Trophoblast cell (in vitro differentiated cells and primary cell): Measurements from ENCODE around the gene OTUD3.

Experiments
- DNase-seq, 2 donors: peaks; one replicate each; pipeline ENCODE4 v3.0.0-alpha.2; 2016
- H2AFZ ChIP-seq: 2 replicates; pipeline ENCODE4 v1.6.1; 2013; ENCODE audit warnings: low read length, moderate library complexity, mild to moderate bottlenecking; ENCODE audit not compliant: insufficient read depth, poor library complexity
- H2AK5ac ChIP-seq: 2 replicates; pipeline ENCODE4 v1.6.1; 2013; ENCODE audit warnings: mild to moderate bottlenecking, low read length
- H2BK120ac ChIP-seq: 2 replicates; pipeline ENCODE4 v1.6.1; 2013; ENCODE audit warnings: low read length, mild to moderate bottlenecking, moderate library complexity; ENCODE audit not compliant: insufficient read depth, poor library complexity
- H2BK12ac ChIP-seq: 2 replicates; pipeline ENCODE4 v1.6.1; 2013; ENCODE audit warnings: mild to moderate bottlenecking, low read length, moderate library complexity
- H2BK5ac ChIP-seq: 2 replicates; pipeline ENCODE4 v1.6.1; 2013; ENCODE audit warnings: low read length, low read depth, moderate library complexity, mild to moderate bottlenecking; ENCODE audit not compliant: poor library complexity
- H3K14ac ChIP-seq: 2 replicates; pipeline ENCODE4 v1.6.1; 2013; ENCODE audit warnings: mild to moderate bottlenecking, low read length
- H3K18ac ChIP-seq: 2 replicates; pipeline ENCODE4 v1.6.1; 2013; ENCODE audit warnings: mild to moderate bottlenecking, low read length
- H3K23ac ChIP-seq: 2 replicates; pipeline ENCODE4 v1.6.1; 2013; ENCODE audit warnings: low read length
- H3K27ac ChIP-seq: 2 replicates; pipeline ENCODE4 v1.5.1; 2013; ENCODE audit warnings: low read depth, mild to moderate bottlenecking, inconsistent platforms, low read length, moderate library complexity
- H3K27me3 ChIP-seq: 2 replicates; pipeline ENCODE4 v1.6.1; 2013; ENCODE audit warnings: inconsistent platforms, mild to moderate bottlenecking, low read length, moderate library complexity; ENCODE audit not compliant: insufficient read depth
- H3K36me3 ChIP-seq, 2 experiments: 1 replicate in 1 of 2; 2 replicates in 1 of 2; pipeline ENCODE4 v1.6.1; 2013; ENCODE audit warnings: low read length in 2 of 2, mild to moderate bottlenecking in 2 of 2, moderate library complexity in 1 of 2; ENCODE audit not compliant: insufficient read depth in 2 of 2, control insufficient read depth in 1 of 2
- H3K4ac ChIP-seq: 2 replicates; pipeline ENCODE4 v1.6.1; 2013; ENCODE audit warnings: low read depth, mild to moderate bottlenecking, low read length, moderate library complexity
- H3K4me1 ChIP-seq, 2 experiments: 1 replicate in 1 of 2; 2 replicates in 1 of 2; pipeline ENCODE4 v1.6.1; 2013; ENCODE audit warnings: low read length in 2 of 2, mild to moderate bottlenecking in 2 of 2, moderate library complexity in 1 of 2; ENCODE audit not compliant: insufficient read depth in 2 of 2, control insufficient read depth in 1 of 2
- H3K4me2 ChIP-seq: 2 replicates; pipeline ENCODE4 v1.6.1; 2013; ENCODE audit warnings: inconsistent platforms, mild to moderate bottlenecking, low read length, moderate library complexity
- H3K4me3 ChIP-seq: 2 replicates; pipeline ENCODE4 v1.5.1; 2013; ENCODE audit warnings: mild to moderate bottlenecking, low read depth, low read length, inconsistent platforms
- H3K79me1 ChIP-seq: one replicate; pipeline ENCODE4 v1.6.1; 2013; ENCODE audit warnings: low read length
- H3K79me2 ChIP-seq: 2 replicates; pipeline ENCODE4 v1.6.1; 2013; ENCODE audit warnings: low read length, mild to moderate bottlenecking; ENCODE audit not compliant: control insufficient read depth, insufficient read depth, poor library complexity
- H3K9ac ChIP-seq: 2 replicates; pipeline ENCODE4 v1.6.1; 2013; ENCODE audit warnings: mild to moderate bottlenecking, low read length
- H3K9me3 ChIP-seq: 2 replicates; pipeline ENCODE4 v1.6.1; 2013; ENCODE audit warnings: low read depth, mild to moderate bottlenecking, control low read depth, inconsistent platforms, low read length; ENCODE audit not compliant: insufficient read depth
- H4K12ac ChIP-seq: 2 replicates; pipeline ENCODE4 v1.6.1; 2013; ENCODE audit warnings: low read depth, mild to moderate bottlenecking, low read length, moderate library complexity
- H4K8ac ChIP-seq: 2 replicates; pipeline ENCODE4 v1.6.1; 2013; ENCODE audit warnings: low read depth, mild to moderate bottlenecking, low read length, moderate library complexity
- H4K91ac ChIP-seq: one replicate; pipeline ENCODE4 v1.6.1; 2013; ENCODE audit warnings: low read depth, mild to moderate bottlenecking, low read length, moderate library complexity
- WGBS: extraction: QIAGEN DNeasy Blood & Tissue Kit; methylation state at CpG from one replicate; pipeline ENCODE4 v1.1.7; 2013; ENCODE audit warnings: missing lambda C conversion rate; ENCODE audit not compliant: insufficient read length, insufficient coverage; ENCODE audit errors: extremely low coverage; 5-methylcytosine and 5-hydroxymethylcytosine counted together

The OTUD3 gene

GRCh38 chr1:19923137-19923952 is 41.1 kb downstream of the OTUD3 start, which contains the start of gene PLA2G2E:
PLA2G2E (minus strand) TSS chr1:19923617; CDS start chr1:19923559, 58 bp downstream.
- Histone ChIP-seq H4K12ac (peak within 1 kb of the TSS; percentile 56), H2AK5ac (peak within 1 kb of the TSS; percentile 76), H3K27ac (no peak within 1 kb of the TSS), H3K4me1 (peaks cover 9 to 15% of the 10 kb centered on the region in 2 experiments), H3K79me1 (peaks cover 8% of the 10 kb centered on the region), H3K4ac (no peak within 1 kb of the TSS), H2AFZ (no peak within 1 kb of the TSS), H4K8ac (no peak within 1 kb of the TSS), H3K4me3 (no peak within 1 kb of the TSS), H2BK5ac (no peak within 1 kb of the TSS), H3K79me2 (peaks cover 2% of the 10 kb centered on the region), H3K18ac (no peak within 1 kb of the TSS), H3K4me2 (no peak within 1 kb of the TSS), H3K9ac (no peak within 1 kb of the TSS), H2BK120ac (peak within 1 kb of the TSS; percentile 25), H3K23ac (no peak within 1 kb of the TSS), H3K36me3 (no peaks in the 10 kb centered on the region), H3K27me3 (no peaks in the 10 kb centered on the region), H4K91ac (peak within 1 kb of the TSS; percentile 10), H3K9me3 (no peaks in the 10 kb centered on the region), H2BK12ac (peak within 1 kb of the TSS; percentile 1), H3K14ac (no peak within 1 kb of the TSS)
- no CpG with 5 or more reads among the region's 14 CpGs for WGBS
- no peak for DNase-seq

DNA sequence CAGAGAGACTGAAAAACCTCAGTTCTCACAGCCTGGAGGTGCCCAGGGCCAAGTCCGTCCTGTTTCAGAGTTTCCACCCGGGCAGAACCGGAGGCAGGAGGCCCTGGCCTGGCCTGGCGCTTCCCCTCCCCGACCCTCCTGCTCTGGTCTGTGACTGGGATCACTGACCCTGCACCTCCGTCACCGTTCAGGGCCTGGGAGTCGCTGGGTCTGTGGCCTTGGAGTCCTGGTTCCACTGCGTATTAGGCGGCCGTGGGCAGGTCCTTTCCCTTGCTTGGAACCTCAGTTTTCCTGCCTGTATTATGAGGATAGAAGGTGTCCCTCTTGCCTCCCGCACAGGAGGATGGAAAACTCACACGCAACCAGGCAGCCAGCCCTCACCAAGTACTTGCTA is 41.8 kb downstream of the OTUD3 start:
- H3K4me2 ChIP-seq, result no peak overlapping the region
- H3K4ac ChIP-seq, result no peak overlapping the region
- H3K18ac ChIP-seq, result no peak overlapping the region
- WGBS, result no CpG with 5 or more reads among the region's 13 CpGs
- no peaks in the 10 kb centered on the region for H3K27me3 ChIP-seq
- no peak overlapping the region for H3K27ac ChIP-seq
- no peak overlapping the region for H2AFZ ChIP-seq
- H3K14ac ChIP-seq, result no peak overlapping the region
- no peak overlapping the region for H3K4me3 ChIP-seq
- H3K79me2 ChIP-seq, result peaks cover 2% of the 10 kb centered on the region
- no peak overlapping the region for H2BK5ac ChIP-seq
- H3K9ac ChIP-seq, result no peak overlapping the region
- H3K36me3 ChIP-seq, result no peaks in the 10 kb centered on the region
- H3K9me3 ChIP-seq, result no peaks in the 10 kb centered on the region
- peak overlapping the region; percentile 10 for H4K91ac ChIP-seq
- no peak overlapping the region for H3K23ac ChIP-seq
- no peak overlapping the region for H2AK5ac ChIP-seq
- DNase-seq, result no peak
- H3K4me1 ChIP-seq, result peaks cover 9 to 11% of the 10 kb centered on the region in 2 experiments
- no peak overlapping the region for H4K8ac ChIP-seq
- H2BK120ac ChIP-seq, result peak overlapping the region; percentile 25
- H2BK12ac ChIP-seq, result no peak overlapping the region
- peaks cover 8% of the 10 kb centered on the region for H3K79me1 ChIP-seq
- no peak overlapping the region for H4K12ac ChIP-seq

DNA sequence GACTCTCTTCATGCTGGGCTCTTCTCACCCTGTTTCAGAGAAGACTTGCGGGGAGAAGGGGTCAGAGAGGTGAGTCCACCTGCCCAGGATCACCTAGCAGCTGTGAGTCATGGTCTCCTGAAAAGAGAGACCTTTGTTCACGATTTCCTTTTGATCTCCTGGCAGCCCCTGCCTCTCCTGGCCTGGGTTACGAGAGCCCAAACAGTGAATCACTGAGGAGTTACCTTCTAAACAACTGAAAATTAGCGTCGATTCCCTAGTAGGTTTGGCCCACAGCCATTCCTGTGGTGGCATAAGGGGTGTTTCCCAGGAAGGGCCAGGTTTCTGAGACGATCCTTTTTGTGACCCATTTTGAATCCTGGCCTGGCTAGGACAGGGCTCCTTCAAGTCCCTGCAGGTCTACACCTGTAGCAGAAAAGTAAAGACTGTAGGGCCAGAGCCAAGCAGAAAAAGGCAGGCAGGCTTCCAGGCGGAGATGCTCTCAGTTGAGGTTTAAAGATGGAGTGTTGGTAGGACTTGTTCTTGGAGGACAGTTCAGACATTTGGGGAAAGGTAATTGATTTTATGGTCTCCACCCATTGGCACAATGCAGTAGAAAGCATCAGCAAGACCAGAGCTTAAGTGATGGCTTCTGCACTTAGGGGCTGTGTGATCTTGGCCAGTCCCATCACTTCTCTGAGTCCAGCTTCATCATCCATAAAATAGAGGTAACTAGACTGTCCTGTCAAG is 43.3 kb downstream of the OTUD3 start:
- DNase-seq, result peak in 1 of 2 donors; percentile 44
- Histone ChIP-seq H3K18ac (no peak overlapping the region), H3K79me1 (peaks cover 8% of the 10 kb centered on the region), H3K4me3 (no peak overlapping the region), H3K14ac (no peak overlapping the region), H3K9ac (no peak overlapping the region), H4K91ac (peak overlapping the region; percentile 82), H3K4me2 (no peak overlapping the region), H3K23ac (no peak overlapping the region), H3K36me3 (no peaks in the 10 kb centered on the region), H3K27ac (peak overlapping the region; percentile 59), H3K4me1 (peaks cover 9 to 11% of the 10 kb centered on the region in 2 experiments), H2BK12ac (peak overlapping the region; percentile 55), H2BK120ac (peak overlapping the region; percentile 76), H3K4ac (no peak overlapping the region), H2AK5ac (no peak overlapping the region), H3K9me3 (no peaks in the 10 kb centered on the region), H4K8ac (no peak overlapping the region), H3K27me3 (no peaks in the 10 kb centered on the region), H2AFZ (no peak overlapping the region), H2BK5ac (peak overlapping the region; percentile 60), H3K79me2 (peaks cover 2% of the 10 kb centered on the region), H4K12ac (no peak overlapping the region)
- no CpG with 5 or more reads among the region's 7 CpGs for WGBS

DNA sequence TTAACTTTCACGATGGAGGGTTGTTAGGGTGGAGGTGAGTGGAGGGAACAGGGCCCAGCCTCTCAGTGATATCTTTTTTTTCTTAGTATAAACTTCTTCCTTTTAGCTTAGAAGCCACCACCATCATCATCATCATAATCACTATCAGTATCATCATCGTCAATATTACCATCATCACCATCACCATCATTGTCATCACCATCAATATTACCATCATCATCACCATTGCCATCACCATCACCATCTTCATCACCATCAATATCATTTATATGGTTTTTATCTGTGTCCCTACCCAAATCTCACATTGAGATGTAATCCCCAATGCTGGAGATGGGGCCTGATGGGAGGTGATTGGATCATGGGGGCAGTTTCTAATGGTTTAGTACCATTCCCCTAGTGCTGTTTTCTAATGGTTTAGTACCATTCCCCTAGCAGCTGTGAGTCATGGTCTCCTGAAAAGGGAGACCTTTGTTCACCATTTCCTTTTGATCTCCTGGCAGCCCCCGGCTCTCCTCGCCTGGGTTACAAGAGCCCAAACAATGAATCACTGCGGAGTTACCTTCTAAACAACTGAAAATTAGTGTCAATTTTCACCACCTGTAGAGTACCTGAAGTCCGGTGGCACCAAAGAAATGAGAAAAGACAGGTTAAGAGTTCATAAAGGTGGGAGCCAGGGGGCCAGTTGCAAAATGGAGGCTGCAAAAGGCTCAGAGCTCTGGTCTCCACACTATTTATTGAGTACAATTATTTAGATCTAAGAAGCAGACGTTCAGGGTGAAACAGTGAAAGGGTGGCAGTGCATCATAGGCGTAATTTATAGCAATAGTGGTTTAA is 44.3 kb downstream of the OTUD3 start:
- no peak overlapping the region for H2AFZ ChIP-seq
- peaks cover 8% of the 10 kb centered on the region for H3K79me1 ChIP-seq
- no peak overlapping the region for H3K4me3 ChIP-seq
- H3K27ac ChIP-seq, result peak overlapping the region; percentile 59
- H2BK120ac ChIP-seq, result peak overlapping the region; percentile 76
- no peaks in the 10 kb centered on the region for H3K27me3 ChIP-seq
- no peak overlapping the region for H3K9ac ChIP-seq
- H3K14ac ChIP-seq, result peak overlapping the region; percentile 24
- H2AK5ac ChIP-seq, result no peak overlapping the region
- peak; percentile 68 to 78 for DNase-seq
- peak overlapping the region; percentile 46 for H4K8ac ChIP-seq
- H3K79me2 ChIP-seq, result peaks cover 2% of the 10 kb centered on the region
- no peak overlapping the region for H3K4me2 ChIP-seq
- H3K23ac ChIP-seq, result no peak overlapping the region
- peak overlapping the region; percentile 41 for H3K18ac ChIP-seq
- peaks cover 9 to 11% of the 10 kb centered on the region in 2 experiments for H3K4me1 ChIP-seq
- WGBS, result no CpG with 5 or more reads among the region's 8 CpGs
- peaks cover 3% of the 10 kb centered on the region for H3K9me3 ChIP-seq
- no peak overlapping the region for H3K4ac ChIP-seq
- no peak overlapping the region for H4K12ac ChIP-seq
- peak overlapping the region; percentile 82 for H4K91ac ChIP-seq
- H2BK5ac ChIP-seq, result peak overlapping the region; percentile 60
- H3K36me3 ChIP-seq, result no peaks in the 10 kb centered on the region
- peak overlapping the region; percentile 55 for H2BK12ac ChIP-seq
